Nephron (organoid): ENCODE data around the gene PTGIS.

ENCODE experiments used
- H3K27ac Mint-ChIP-seq, 3 experiments: 2 replicates each; pipeline ENCODE4 v1.8.0; 2020; ENCODE audit warnings: mixed read lengths in 3 of 3, mild to moderate bottlenecking in 2 of 3, moderate library complexity in 1 of 3
- H3K27me3 Mint-ChIP-seq: 2 replicates; pipeline ENCODE4 v1.8.0; 2021; ENCODE audit warnings: low read depth, mild to moderate bottlenecking, moderate library complexity, mixed read lengths
- H3K36me3 Mint-ChIP-seq: 2 replicates; pipeline ENCODE4 v1.8.0; 2020; ENCODE audit warnings: low read depth, mixed read lengths
- H3K4me1 Mint-ChIP-seq: 2 replicates; pipeline ENCODE4 v1.8.0; 2020; ENCODE audit warnings: mixed read lengths
- H3K4me3 Mint-ChIP-seq, 3 experiments: 2 replicates each; pipeline ENCODE4 v1.8.0; 2020; ENCODE audit warnings: mild to moderate bottlenecking in 3 of 3, mixed read lengths in 3 of 3, moderate library complexity in 2 of 3
- H3K9me3 Mint-ChIP-seq: 2 replicates; pipeline ENCODE4 v1.8.0; 2020; ENCODE audit warnings: mixed read lengths
- CTCF ChIP-seq, 3 experiments: fragments of 200-600 bp; sonication (generic); IDR thresholded peaks; one replicate each; pipeline ENCODE4 v1.5.0; 2021; ENCODE audit warnings: antibody characterized with exemption in 3 of 3; ENCODE audit not compliant: unreplicated experiment in 3 of 3

PTGIS gene

GRCh38 chr20:49603209-49603627 is 35.3 kb upstream of the PTGIS start:
- Mint-ChIP-seq H3K4me1 (peaks cover 28% of the 10 kb centered on the region), H3K36me3 (no peaks in the 10 kb centered on the region), H3K27ac (peak overlapping the region in 2 of 3 experiments; percentile 66 to 93), H3K4me3 (no peak overlapping the region), H3K27me3 (peaks cover 5% of the 10 kb centered on the region), H3K9me3 (no peaks in the 10 kb centered on the region)
- peak; percentile 19 to 39 (median 36) for TF ChIP-seq CTCF (IDR thresholded peaks at IDR 0.05; ENCODE audit: unreplicated experiment in 3 of 3)

- peak overlapping the region in 2 of 3 experiments; percentile 66 to 93 for H3K27ac Mint-ChIP-seq
- no peaks in the 10 kb centered on the region for H3K9me3 Mint-ChIP-seq
- peaks cover under 1% of the 10 kb centered on the region for H3K27me3 Mint-ChIP-seq
- H3K36me3 Mint-ChIP-seq = no peaks in the 10 kb centered on the region
- TF ChIP-seq CTCF (IDR thresholded peaks at IDR 0.05; ENCODE audit: unreplicated experiment in 3 of 3) = no peak
- H3K4me1 Mint-ChIP-seq = peaks cover 28% of the 10 kb centered on the region
- no peak overlapping the region for H3K4me3 Mint-ChIP-seq
Observed at GRCh38 chr20:49602345-49603208, 34.6 kb upstream of the PTGIS start.

- TF ChIP-seq CTCF (IDR thresholded peaks at IDR 0.05; ENCODE audit: unreplicated experiment in 3 of 3) = no peak
- Mint-ChIP-seq H3K4me1 (peaks cover 31% of the 10 kb centered on the region), H3K27me3 (no peaks in the 10 kb centered on the region), H3K36me3 (no peaks in the 10 kb centered on the region), H3K9me3 (no peaks in the 10 kb centered on the region), H3K4me3 (no peak overlapping the region), H3K27ac (peak overlapping the region in 1 of 3 experiments; percentile 58)
Observed at GRCh38 chr20:49601153-49601924, 33.4 kb upstream of the PTGIS start.

- Mint-ChIP-seq H3K27me3 (peaks cover 6% of the 10 kb centered on the region), H3K4me3 (no peak overlapping the region), H3K4me1 (peaks cover 38% of the 10 kb centered on the region), H3K9me3 (no peaks in the 10 kb centered on the region), H3K36me3 (no peaks in the 10 kb centered on the region), H3K27ac (peak overlapping the region in 2 of 3 experiments; percentile 58 to 90)
- no peak for TF ChIP-seq CTCF (IDR thresholded peaks at IDR 0.05; ENCODE audit: unreplicated experiment in 3 of 3)
Observed at GRCh38 chr20:49599746-49600113, 31.8 kb upstream of the PTGIS start.

- H3K36me3 Mint-ChIP-seq = no peaks in the 10 kb centered on the region
- H3K27me3 Mint-ChIP-seq = peaks cover 6% of the 10 kb centered on the region
- peaks cover 43% of the 10 kb centered on the region for H3K4me1 Mint-ChIP-seq
- H3K9me3 Mint-ChIP-seq = no peaks in the 10 kb centered on the region
- H3K27ac Mint-ChIP-seq = peak overlapping the region in 1 of 3 experiments; percentile 59
- no peak for TF ChIP-seq CTCF (IDR thresholded peaks at IDR 0.05; ENCODE audit: unreplicated experiment in 3 of 3)
- no peak overlapping the region for H3K4me3 Mint-ChIP-seq
Observed at GRCh38 chr20:49597825-49598395, 30.0 kb upstream of the PTGIS start.
